ENCODE results near the gene HEG1. TPM values are rescaled to one million over a fixed set of nuclear protein-coding genes. Genes with fewer than 3 reads are reported as not detected.
A peak's percentile ranks its signal among the peaks of the same experiment; 100 is the strongest.

The HEG1 gene
- total RNA-seq, 6 experiments from 2014 or later = 3.5 to 14.9 (median 10.8) TPM

GRCh38 chr3:125057186-125057850, 1.5 kb upstream of the HEG1 start:
- 93% methylated on average over 2 of the region's 3 CpGs for WGBS (ENCODE audit: insufficient coverage, low coverage, low lambda C conversion rate, missing lambda C conversion rate)
- intact Hi-C loops (cut with DNase I) = no loop called here
- ATAC-seq = no peak

GRCh38 chr3:125055331-125055912, 375 bp downstream of the HEG1 start:
- ATAC-seq = no peak
- Histone ChIP-seq H3K9me3 (no peaks in the 10 kb centered on the region), H3K36me3 (no peaks in the 10 kb centered on the region), H3K27me3 (no peaks in the 10 kb centered on the region), H3K4me3 (peak overlapping the region; percentile 39 to 72 (median 59)), H3K4me1 (peaks cover 0 to 16% (median 3%) of the 10 kb centered on the region in 4 donors), H3K27ac (peak overlapping the region; percentile 60 to 88 (median 75))
- no peak for TF ChIP-seq CTCF (IDR thresholded peaks at IDR 0.05)
- TF ChIP-seq POLR2A (IDR thresholded peaks at IDR 0.05) = no peak
- WGBS (ENCODE audit: insufficient coverage, low coverage, low lambda C conversion rate, missing lambda C conversion rate) = 0% methylated on average over 3 of the region's 78 CpGs
- intact Hi-C loops (cut with DNase I) = no loop called here
- DNase-seq = peak in 1 of 3 donors; percentile 53

More at GRCh38 chr3:125057186-125057850, 1.5 kb upstream of the HEG1 start:
- TF ChIP-seq POLR2A (IDR thresholded peaks at IDR 0.05) (no peak), CTCF (IDR thresholded peaks at IDR 0.05) (no peak)
- Histone ChIP-seq H3K9me3 (no peaks in the 10 kb centered on the region), H3K4me3 (no peak overlapping the region), H3K27me3 (no peaks in the 10 kb centered on the region), H3K4me1 (peaks cover 0 to 16% (median 3%) of the 10 kb centered on the region in 4 donors), H3K27ac (no peak overlapping the region), H3K36me3 (no peaks in the 10 kb centered on the region)
- no peak for DNase-seq

- TF ChIP-seq CTCF (IDR thresholded peaks at IDR 0.05) (peak in 2 of 4 donors; percentile 4 to 16), POLR2A (IDR thresholded peaks at IDR 0.05) (peak; percentile 61)
- intact Hi-C loops (cut with DNase I) = no loop called here
- H3K27me3 ChIP-seq = no peaks in the 10 kb centered on the region
- DNase-seq = peak in 1 of 3 donors; percentile 70
- H3K36me3 ChIP-seq = no peaks in the 10 kb centered on the region
- 0% methylated on average over 17 of the region's 17 CpGs for WGBS (ENCODE audit: insufficient coverage, low coverage, low lambda C conversion rate, missing lambda C conversion rate)
- peak overlapping the region; percentile 60 to 88 (median 75) for H3K27ac ChIP-seq
- no peaks in the 10 kb centered on the region for H3K9me3 ChIP-seq
- peak overlapping the region; percentile 39 to 72 (median 59) for H3K4me3 ChIP-seq
- peaks cover 0 to 16% (median 3%) of the 10 kb centered on the region in 4 donors for H3K4me1 ChIP-seq
- peak; percentile 70 to 77 (median 72) for ATAC-seq
Measured at GRCh38 chr3:125054449-125055329, 1.1 kb downstream of the HEG1 start.

- intact Hi-C loops (cut with DNase I) = no loop called here
- Histone ChIP-seq H3K27ac (peak overlapping the region; percentile 60 to 88 (median 75)), H3K36me3 (no peaks in the 10 kb centered on the region), H3K4me1 (peaks cover 0 to 16% (median 3%) of the 10 kb centered on the region in 4 donors), H3K4me3 (peak overlapping the region; percentile 39 to 72 (median 59)), H3K9me3 (no peaks in the 10 kb centered on the region), H3K27me3 (no peaks in the 10 kb centered on the region)
- no peak for TF ChIP-seq POLR2A (IDR thresholded peaks at IDR 0.05)
- TF ChIP-seq CTCF (IDR thresholded peaks at IDR 0.05) = no peak
- DNase-seq (no peak), ATAC-seq (no peak)
- 42% methylated on average over 7 of the region's 7 CpGs for WGBS (ENCODE audit: insufficient coverage, low coverage, low lambda C conversion rate, missing lambda C conversion rate)
Measured at GRCh38 chr3:125054062-125054448, 1.7 kb downstream of the HEG1 start.
